CD4-positive, alpha-beta T cell (primary cell): ENCODE data around the gene COL4A2. TPM values are rescaled to one million over a fixed set of nuclear protein-coding genes. Genes with fewer than 3 reads are reported as not detected.
A peak's percentile ranks its signal among the peaks of the same experiment; 100 is the strongest.

Experiments
- ATAC-seq: fragments of 200-7000 bp; cut with Tn5 transposase; one replicate; pipeline ENCODE4 v1.10.0; 2022; ENCODE audit warnings: mild to moderate bottlenecking; ENCODE audit not compliant: poor library complexity
- CTCF ChIA-PET: fragments of 350-600 bp; sonication (Branson Sonifier 250); formaldehyde crosslinking; loops from one replicate; lab custom pipeline; 2021; ENCODE audit warnings: antibody characterized with exemption, inconsistent platforms; lab: Charles Lee
- POLR2A ChIA-PET: fragments of 350-600 bp; sonication (Branson Sonifier 250); formaldehyde crosslinking; loops from one replicate; lab custom pipeline; 2021; ENCODE audit warnings: antibody characterized with exemption, inconsistent platforms; lab: Charles Lee
- DNase-seq, 14 experiments: peaks; one replicate each; pipeline ENCODE4 v3.0.0-alpha.2; 2013 to 2020; ENCODE audit warnings: mixed read lengths in 2 of 14
- H3K27ac ChIP-seq, 2 donors: one replicate each; pipeline versions ENCODE4 v1.5.1 to v1.7.0; 2013; ENCODE audit warnings: low read length in 2 of 2, low read depth in 1 of 2, mild to moderate bottlenecking in 1 of 2
- H3K27me3 ChIP-seq, 2 experiments: 1 replicate in 1 of 2; 2 replicates in 1 of 2; pipeline versions ENCODE4 v1.6.1 to v1.7.0; 2013; ENCODE audit warnings: low read length in 2 of 2, control low read depth in 1 of 2, mild to moderate bottlenecking in 1 of 2, moderate library complexity in 1 of 2; ENCODE audit not compliant: insufficient read depth in 2 of 2, control insufficient read depth in 1 of 2
- H3K36me3 ChIP-seq: one replicate; pipeline ENCODE4 v1.6.1; 2013; ENCODE audit warnings: low read length, control low read depth; ENCODE audit not compliant: insufficient read depth
- H3K4me1 ChIP-seq: one replicate; pipeline ENCODE4 v1.6.1; 2013; ENCODE audit warnings: low read length, control low read depth; ENCODE audit not compliant: insufficient read depth
- H3K4me3 ChIP-seq: one replicate; pipeline ENCODE4 v1.5.1; 2013; ENCODE audit warnings: mild to moderate bottlenecking, low read length, moderate library complexity
- H3K9me3 ChIP-seq, 2 experiments: 1 replicate in 1 of 2; 2 replicates in 1 of 2; pipeline versions ENCODE4 v1.6.1 to v1.7.0; 2013; ENCODE audit warnings: low read length in 2 of 2, mild to moderate bottlenecking in 2 of 2, control low read depth in 1 of 2, moderate library complexity in 1 of 2; ENCODE audit not compliant: control insufficient read depth in 1 of 2, insufficient read depth in 1 of 2
- H3K27ac Mint-ChIP-seq: one replicate; pipeline ENCODE4 v1.8.0; 2020; ENCODE audit warnings: mixed read lengths
- H3K27me3 Mint-ChIP-seq: one replicate; pipeline ENCODE4 v1.8.0; 2021; ENCODE audit warnings: mixed read lengths
- H3K36me3 Mint-ChIP-seq: one replicate; pipeline ENCODE4 v1.8.0; 2021; ENCODE audit warnings: low read depth, mixed read lengths
- H3K4me1 Mint-ChIP-seq: one replicate; pipeline ENCODE4 v1.8.0; 2021; ENCODE audit warnings: low read depth, mixed read lengths
- H3K4me3 Mint-ChIP-seq: one replicate; pipeline ENCODE4 v1.8.0; 2020; ENCODE audit warnings: mild to moderate bottlenecking, mixed read lengths
- H3K9me3 Mint-ChIP-seq: one replicate; pipeline ENCODE4 v1.8.0; 2020; ENCODE audit warnings: mixed read lengths
- CTCF ChIP-seq: fragments of 200-600 bp; IDR thresholded peaks from one replicate; pipeline ENCODE4 v1.8.0; 2022; ENCODE audit warnings: antibody characterized with exemption, mild to moderate bottlenecking
- intact Hi-C, 2 experiments: fragments of 100-400 bp; cut with DNase I in 1 of 2; cut with micrococcal nuclease in 1 of 2; formaldehyde crosslinking; loops; one replicate each; pipeline versions ENCODE4 v1.15.1 to v1.9.0; 2023 to 2025; cut with DNase I, micrococcal nuclease
- total RNA-seq, 174 experiments: library from RNA in 2 of 174; stranded (reverse) in 2 of 174; gene quantifications; one replicate each; pipeline ENCODE4 v1.2.3 and lab custom pipeline; 2021 to 2026

Gene COL4A2
- total RNA-seq, 2 experiments from 2014 or later = not detected

- H3K36me3 Mint-ChIP-seq = no peaks in the 10 kb centered on the region
- peak; percentile 80 for TF ChIP-seq CTCF
- peaks cover 5% of the 10 kb centered on the region for H3K4me1 ChIP-seq
- peaks cover 18 to 35% of the 10 kb centered on the region in 2 experiments for H3K27me3 ChIP-seq
- no peaks in the 10 kb centered on the region for H3K9me3 Mint-ChIP-seq
- intact Hi-C loops = loop anchor here (1.0 to 10.0 kb wide), 4 partner anchors 190 to 1452 kb away; no protein-coding TSS in a partner anchor
- no peak overlapping the region for H3K27ac Mint-ChIP-seq
- H3K4me1 Mint-ChIP-seq = no peaks in the 10 kb centered on the region
- H3K36me3 ChIP-seq = no peaks in the 10 kb centered on the region
- ATAC-seq (peak; percentile 54), DNase-seq (peak; percentile 21 to 73 (median 44))
- no peak overlapping the region for H3K4me3 ChIP-seq
- no peak overlapping the region for H3K27ac ChIP-seq
- CTCF ChIA-PET = no interaction called here
- no peaks in the 10 kb centered on the region for H3K9me3 ChIP-seq
- no peak overlapping the region for H3K4me3 Mint-ChIP-seq
- POLR2A ChIA-PET = no interaction called here
- H3K27me3 Mint-ChIP-seq = peaks cover 83% of the 10 kb centered on the region
Measured at GRCh38 chr13:110412132-110412914, 105.2 kb downstream of the COL4A2 start.

- H3K27me3 ChIP-seq = peaks cover 18 to 35% of the 10 kb centered on the region in 2 experiments
- no peak for DNase-seq
- CTCF ChIA-PET = no interaction called here
- no peaks in the 10 kb centered on the region for H3K4me1 Mint-ChIP-seq
- POLR2A ChIA-PET = no interaction called here
- H3K27ac Mint-ChIP-seq = no peak overlapping the region
- no peak for TF ChIP-seq CTCF
- H3K4me1 ChIP-seq = peaks cover 5% of the 10 kb centered on the region
- no peak overlapping the region for H3K4me3 ChIP-seq
- H3K4me3 Mint-ChIP-seq = no peak overlapping the region
- H3K9me3 ChIP-seq = no peaks in the 10 kb centered on the region
- no peaks in the 10 kb centered on the region for H3K36me3 ChIP-seq
- peaks cover 82% of the 10 kb centered on the region for H3K27me3 Mint-ChIP-seq
- intact Hi-C loops = loop anchor here in 1 of 2 experiments (2.0 to 10.0 kb wide), 2 partner anchors 618 to 1452 kb away; no protein-coding TSS in a partner anchor
- H3K9me3 Mint-ChIP-seq = no peaks in the 10 kb centered on the region
- H3K36me3 Mint-ChIP-seq = no peaks in the 10 kb centered on the region
- H3K27ac ChIP-seq = no peak overlapping the region
- ATAC-seq = no peak
Measured at GRCh38 chr13:110413016-110413675, 106.1 kb downstream of the COL4A2 start.

GRCh38 chr13:110413676-110414040 lies 106.6 kb downstream of the COL4A2 start:
- Mint-ChIP-seq H3K27ac (no peak overlapping the region), H3K27me3 (peaks cover 88% of the 10 kb centered on the region), H3K36me3 (no peaks in the 10 kb centered on the region), H3K4me1 (no peaks in the 10 kb centered on the region), H3K4me3 (no peak overlapping the region), H3K9me3 (no peaks in the 10 kb centered on the region)
- DNase-seq (no peak), ATAC-seq (no peak)
- intact Hi-C loops = loop anchor here in 1 of 2 experiments (2.0 to 10.0 kb wide), 2 partner anchors 619 to 1453 kb away; no protein-coding TSS in a partner anchor
- ChIA-PET POLR2A (no interaction called here), CTCF (no interaction called here)
- Histone ChIP-seq H3K9me3 (no peaks in the 10 kb centered on the region), H3K36me3 (no peaks in the 10 kb centered on the region), H3K4me1 (peaks cover 5% of the 10 kb centered on the region), H3K27ac (no peak overlapping the region), H3K27me3 (peaks cover 18 to 37% of the 10 kb centered on the region in 2 experiments), H3K4me3 (no peak overlapping the region)
- TF ChIP-seq CTCF = no peak
